GM12891 (cell line): ENCODE results near the gene MRPL9.

ENCODE experiments used
- POLR2A ChIP-seq: IDR thresholded peaks from 2 replicates; pipeline ENCODE4 v1.6.1; 2011; ENCODE audit warnings: low read depth, low read length, control low read depth
- POLR2AphosphoS5 ChIP-seq: IDR thresholded peaks from 2 replicates; pipeline ENCODE4 v1.6.1; 2011; ENCODE audit warnings: low read depth, low read length, control low read depth
- TAF1 ChIP-seq: IDR thresholded peaks from 2 replicates; pipeline ENCODE4 v1.6.1; 2011; ENCODE audit warnings: low read depth, low read length, control low read depth

DNA sequence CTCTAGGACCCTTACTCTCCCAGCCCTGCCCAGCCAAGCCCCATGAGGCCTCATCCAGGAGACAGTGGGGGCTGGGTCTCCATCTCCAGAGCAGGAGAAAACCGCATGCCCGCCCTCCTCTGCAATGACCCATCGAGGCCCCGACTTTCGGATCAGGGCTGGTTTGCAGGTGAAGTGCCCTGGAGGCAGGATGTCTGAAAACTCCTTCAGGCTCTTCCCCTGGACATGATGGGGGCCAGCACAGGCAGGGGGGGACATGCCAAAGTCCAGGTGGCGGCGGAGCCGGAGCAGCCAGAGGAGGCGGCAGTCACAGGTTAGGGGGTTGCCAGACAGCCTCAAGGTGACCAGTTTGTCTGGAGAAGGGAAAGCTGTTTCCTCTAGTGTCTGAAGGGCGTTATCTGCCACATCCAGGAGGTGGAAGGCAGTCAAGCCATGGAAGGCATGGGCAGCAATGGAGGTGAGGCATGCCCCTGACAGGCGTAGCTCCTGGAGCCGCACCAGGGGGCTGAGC, 38.1 kb upstream of the MRPL9 start:
- TF ChIP-seq POLR2A: no peak
- TF ChIP-seq TAF1: no peak
- TF ChIP-seq POLR2AphosphoS5: no peak
